Right lobe of liver (tissue), 4 donors: ENCODE measurements around the gene FAM219B.

Experiments used
- POLR2A ChIP-seq: fragments of 450-650 bp; IDR thresholded peaks from one replicate; pipeline ENCODE4 v1.6.1; 2017; ENCODE audit warnings: antibody characterized with exemption, mild to moderate bottlenecking
- TF ChIP-seq, protein P1 (sequence below), 4 donors: fragments of 200-600 bp in 3 of 4; fragments of 450-650 bp in 1 of 4; IDR thresholded peaks; one replicate each; pipeline versions ENCODE4 v1.5.1 to v1.8.0; 2016 to 2022; ENCODE audit warnings: antibody characterized with exemption in 4 of 4, mild to moderate bottlenecking in 2 of 4
- donor health status: DM: no; HTN: no; CAD: no.
- donor health status: DM: no; HTN: no; CAD: no.
- donor health status: DM: no; HTN: yes; CAD: no.

- TF ChIP-seq, protein P1, sequence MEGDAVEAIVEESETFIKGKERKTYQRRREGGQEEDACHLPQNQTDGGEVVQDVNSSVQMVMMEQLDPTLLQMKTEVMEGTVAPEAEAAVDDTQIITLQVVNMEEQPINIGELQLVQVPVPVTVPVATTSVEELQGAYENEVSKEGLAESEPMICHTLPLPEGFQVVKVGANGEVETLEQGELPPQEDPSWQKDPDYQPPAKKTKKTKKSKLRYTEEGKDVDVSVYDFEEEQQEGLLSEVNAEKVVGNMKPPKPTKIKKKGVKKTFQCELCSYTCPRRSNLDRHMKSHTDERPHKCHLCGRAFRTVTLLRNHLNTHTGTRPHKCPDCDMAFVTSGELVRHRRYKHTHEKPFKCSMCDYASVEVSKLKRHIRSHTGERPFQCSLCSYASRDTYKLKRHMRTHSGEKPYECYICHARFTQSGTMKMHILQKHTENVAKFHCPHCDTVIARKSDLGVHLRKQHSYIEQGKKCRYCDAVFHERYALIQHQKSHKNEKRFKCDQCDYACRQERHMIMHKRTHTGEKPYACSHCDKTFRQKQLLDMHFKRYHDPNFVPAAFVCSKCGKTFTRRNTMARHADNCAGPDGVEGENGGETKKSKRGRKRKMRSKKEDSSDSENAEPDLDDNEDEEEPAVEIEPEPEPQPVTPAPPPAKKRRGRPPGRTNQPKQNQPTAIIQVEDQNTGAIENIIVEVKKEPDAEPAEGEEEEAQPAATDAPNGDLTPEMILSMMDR (IDR thresholded peaks at IDR 0.05) = no peak
- TF ChIP-seq POLR2A = no peak
Observed at GRCh38 chr15:74865316-74865715, 41.3 kb downstream of the FAM219B start.
